Astrocyte of the hippocampus (primary cell): ENCODE results near the gene SERPINA6.
"Not testable (repeated sequence)": the region's sequence is repeated elsewhere in the genome, so short reads cannot be mapped to it uniquely, and the experiment has no call there.

Experiments
- DNase-seq: peaks from one replicate; pipeline ENCODE4 v3.0.0; 2011; ENCODE audit warnings: low read depth, low spot score

The SERPINA6 gene

GRCh38 chr14:94292526-94292871 lies 30.6 kb downstream of the SERPINA6 start:
- DNase-seq: no peak

GRCh38 chr14:94291906-94292525 lies 31.1 kb downstream of the SERPINA6 start:
- DNase-seq: no peak

- no peak for DNase-seq
Observed at GRCh38 chr14:94291159-94291905, 31.8 kb downstream of the SERPINA6 start.

- no peak for DNase-seq
Observed at GRCh38 chr14:94290197-94290596, 32.9 kb downstream of the SERPINA6 start.

- no peak for DNase-seq
Observed at GRCh38 chr14:94288610-94289465, 34.3 kb downstream of the SERPINA6 start.

GRCh38 chr14:94285158-94285557 lies 38.0 kb downstream of the SERPINA6 start:
- no peak for DNase-seq

- DNase-seq: peak; percentile 48
Observed at GRCh38 chr14:94284221-94284620, 38.9 kb downstream of the SERPINA6 start.

- no peak for DNase-seq
Observed at GRCh38 chr14:94282991-94283723, 40.0 kb downstream of the SERPINA6 start.

GRCh38 chr14:94278731-94279130 lies 44.4 kb downstream of the SERPINA6 start:
- DNase-seq: no peak

DNA sequence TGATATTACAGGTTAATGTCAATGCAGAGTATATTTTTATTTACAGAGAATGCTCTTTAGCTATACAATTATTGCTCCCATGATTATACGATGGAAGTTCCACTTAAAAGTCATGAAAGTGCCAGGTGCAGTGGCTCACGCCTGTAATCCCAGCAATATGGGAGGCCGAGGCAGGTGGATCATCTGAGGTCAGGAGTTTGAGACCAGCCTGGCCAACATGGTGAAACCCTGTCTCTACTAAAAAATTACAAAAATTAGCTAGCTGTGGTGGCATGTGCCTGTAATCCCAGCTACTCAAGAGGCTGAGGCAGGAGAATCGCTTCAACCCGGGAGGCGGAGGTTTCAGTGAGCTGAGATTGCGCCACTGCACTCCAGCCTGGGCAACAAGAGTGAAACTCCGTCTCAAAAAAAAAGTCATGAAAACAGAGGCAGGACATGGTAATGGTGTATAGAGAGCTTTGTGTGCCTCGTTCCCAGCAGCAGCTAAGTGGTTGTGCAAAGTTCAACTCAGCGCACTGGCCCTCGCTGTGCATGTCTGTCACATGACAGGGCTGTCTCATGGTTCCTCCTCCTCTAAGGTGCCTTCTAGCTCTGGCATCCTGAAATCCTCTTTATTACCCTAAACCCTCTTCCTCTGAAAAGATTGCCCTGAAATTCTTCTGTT lies 46.1 kb downstream of the SERPINA6 start:
- DNase-seq: not testable (repeated sequence)

- DNase-seq: no peak
Observed at GRCh38 chr14:94269156-94269555, 54.0 kb downstream of the SERPINA6 start.

- DNase-seq: not testable (repeated sequence)
Observed at GRCh38 chr14:94268582-94268981, 54.6 kb downstream of the SERPINA6 start.

GRCh38 chr14:94267352-94267751 lies 55.8 kb downstream of the SERPINA6 start:
- no peak for DNase-seq

DNA sequence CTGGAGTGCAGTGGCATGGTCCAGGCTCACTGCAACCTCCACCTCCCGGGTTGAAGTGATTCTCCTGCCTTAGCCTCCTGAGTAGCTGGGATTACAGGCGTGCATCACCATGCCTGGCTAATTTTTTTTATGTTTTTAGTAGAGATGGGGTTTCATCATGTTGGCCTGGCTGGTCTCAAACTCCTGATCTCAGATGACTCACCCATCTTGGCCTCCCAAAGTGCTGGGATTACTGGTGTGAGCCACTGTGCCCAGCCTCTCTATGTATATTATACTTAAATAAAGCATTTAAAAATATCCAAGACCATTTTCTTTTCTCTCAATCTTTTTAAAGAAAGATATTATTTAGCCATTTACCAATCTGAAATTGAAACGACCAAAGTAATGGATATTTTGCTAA lies 58.9 kb downstream of the SERPINA6 start:
- DNase-seq: not testable (repeated sequence)
